Renal cortical epithelial cell (primary cell): Measurements from ENCODE around the gene DPT. TPM values are rescaled to one million over a fixed set of nuclear protein-coding genes. Genes with fewer than 3 reads are reported as not detected.
"Not testable (repeated sequence)": the region's sequence is repeated elsewhere in the genome, so short reads cannot be mapped to it uniquely, and the experiment has no call there.

Experiments
- DNase-seq: peaks from one replicate; pipeline ENCODE4 v3.0.0-alpha.2; 2011; ENCODE audit warnings: low read depth
- total RNA-seq: library from RNA; depleted of rRNA; stranded (reverse); fragments of >200 nt; gene quantifications from 2 replicates; pipeline ENCODE4 v1.2.3, GENCODE V29; 2014

DPT gene
- not detected in 2 replicates for total RNA-seq

GRCh38 chr1:168728473-168729404, at the start of gene DPT:
DPT (minus strand) TSS chr1:168729206; CDS start chr1:168729174, 32 bp downstream.
- no peak for DNase-seq

- no peak for DNase-seq
Measured at GRCh38 chr1:168775366-168775765, 46.4 kb upstream of the DPT start.

- peak; percentile 17 for DNase-seq
Measured at GRCh38 chr1:168774241-168774640, 45.2 kb upstream of the DPT start.

- DNase-seq = no peak
Measured at GRCh38 chr1:168772428-168773060, 43.5 kb upstream of the DPT start.

GRCh38 chr1:168771104-168771630, 42.2 kb upstream of the DPT start:
- DNase-seq = no peak

- DNase-seq = not testable (repeated sequence)
Measured at GRCh38 chr1:168769893-168770292, 40.9 kb upstream of the DPT start.

GRCh38 chr1:168767894-168768584, 39.0 kb upstream of the DPT start:
- DNase-seq = peak; percentile 23

GRCh38 chr1:168766568-168766967, 37.6 kb upstream of the DPT start:
- DNase-seq = no peak

GRCh38 chr1:168763031-168763430, 34.0 kb upstream of the DPT start:
- DNase-seq = peak; percentile 57

- peak; percentile 87 for DNase-seq
Measured at GRCh38 chr1:168762473-168762872, 33.5 kb upstream of the DPT start.

- DNase-seq = no peak
Measured at GRCh38 chr1:168760781-168761180, 31.8 kb upstream of the DPT start.

GRCh38 chr1:168760241-168760640, 31.2 kb upstream of the DPT start:
- DNase-seq = no peak

GRCh38 chr1:168759077-168759476, 30.1 kb upstream of the DPT start:
- DNase-seq = no peak

- DNase-seq = no peak
Measured at GRCh38 chr1:168758503-168758902, 29.5 kb upstream of the DPT start.

GRCh38 chr1:168755800-168756418, 26.9 kb upstream of the DPT start:
- peak; percentile 77 for DNase-seq

GRCh38 chr1:168752171-168752832, 23.3 kb upstream of the DPT start:
- peak; percentile 56 for DNase-seq

- peak; percentile 69 for DNase-seq
Measured at GRCh38 chr1:168751195-168751650, 22.2 kb upstream of the DPT start.

- DNase-seq = no peak
Measured at GRCh38 chr1:168742994-168743650, 14.1 kb upstream of the DPT start.

GRCh38 chr1:168742386-168742785, 13.4 kb upstream of the DPT start:
- DNase-seq = no peak

GRCh38 chr1:168739908-168740307, 10.9 kb upstream of the DPT start:
- no peak for DNase-seq
